Aorta (tissue), 5 donors: ENCODE results near the gene CREB5. TPM values are rescaled to one million over a fixed set of nuclear protein-coding genes. Genes with fewer than 3 reads are reported as not detected.
A peak's percentile ranks its signal among the peaks of the same experiment; 100 is the strongest.

Experiments used
- ATAC-seq: fragments of 200-7000 bp; cut with Tn5 transposase; one replicate; pipeline ENCODE4 v1.9.1; 2022; ENCODE audit warnings: moderate library complexity; ENCODE audit not compliant: low FRiP score
- DNase-seq, 2 donors: peaks; one replicate each; pipeline ENCODE4 v3.0.0-alpha.2; 2020
- H3K27ac ChIP-seq, 2 donors: one replicate each; pipeline ENCODE4 v1.5.1; 2013; ENCODE audit warnings: low read length in 2 of 2, mild to moderate bottlenecking in 2 of 2, moderate library complexity in 2 of 2, control low read depth in 1 of 2, inconsistent platforms in 1 of 2, low read depth in 1 of 2
- H3K27me3 ChIP-seq, 2 donors: one replicate each; pipeline ENCODE4 v1.6.1; 2013; ENCODE audit warnings: control low read depth in 1 of 2, low read length in 1 of 2, mild to moderate bottlenecking in 1 of 2, moderate library complexity in 1 of 2; ENCODE audit not compliant: insufficient read depth in 2 of 2, control insufficient read depth in 1 of 2
- H3K36me3 ChIP-seq, 2 donors: one replicate each; pipeline ENCODE4 v1.6.1; 2013; ENCODE audit warnings: control low read depth in 1 of 2, low read length in 1 of 2, mild to moderate bottlenecking in 1 of 2; ENCODE audit not compliant: insufficient read depth in 2 of 2, control insufficient read depth in 1 of 2
- H3K4me1 ChIP-seq, 2 donors: one replicate each; pipeline ENCODE4 v1.6.1; 2013; ENCODE audit warnings: low read length in 2 of 2, control low read depth in 1 of 2, mild to moderate bottlenecking in 1 of 2, moderate library complexity in 1 of 2; ENCODE audit not compliant: insufficient read depth in 2 of 2, control insufficient read depth in 1 of 2
- H3K4me3 ChIP-seq, 2 donors: one replicate each; pipeline ENCODE4 v1.5.1; 2013; ENCODE audit warnings: low read length in 2 of 2, control low read depth in 1 of 2, mild to moderate bottlenecking in 1 of 2
- H3K9me3 ChIP-seq: one replicate; pipeline ENCODE4 v1.6.1; 2013; ENCODE audit warnings: mild to moderate bottlenecking, low read length; ENCODE audit not compliant: control insufficient read depth
- WGBS, 2 donors: extraction: QIAGEN DNeasy Blood & Tissue Kit; methylation state at CpG; one replicate each; pipeline ENCODE4 v1.1.7; 2013; 5-methylcytosine and 5-hydroxymethylcytosine counted together
- intact Hi-C, 2 donors: fragments of 100-400 bp; cut with DNase I; formaldehyde crosslinking; loops; one replicate each; pipeline versions ENCODE4 v1.14.2 to v1.15.0; 2022
- polyA plus RNA-seq, 2 donors: library from polyadenylated mRNA; stranded (reverse); fragments of 200-250 nt; gene quantifications; one replicate each; pipeline ENCODE4 v1.2.3, GENCODE V29; 2013
- total RNA-seq, 2 donors: library from RNA; stranded (reverse); fragmentation: NEBNext Ultra II Directional; extraction: Animal tissue kit (Norgen Biotek cat#: 25700); gene quantifications; one replicate each; pipeline ENCODE4 v1.2.1, GENCODE V29; 2021
- donor health status: healthy with polysubstance abuse.
- donor health status: Bipolar disorder and iron deficiency.
- donor health status: DM: no; HTN: no; CAD: no.
- donor health status: DM: no; HTN: no; CAD: no.
- donor health status: DM: yes; HTN: yes; CAD: no.

Gene CREB5
- total and polyA plus RNA-seq, 4 donors: 2.6 to 57.1 (median 17.9) TPM

DNA sequence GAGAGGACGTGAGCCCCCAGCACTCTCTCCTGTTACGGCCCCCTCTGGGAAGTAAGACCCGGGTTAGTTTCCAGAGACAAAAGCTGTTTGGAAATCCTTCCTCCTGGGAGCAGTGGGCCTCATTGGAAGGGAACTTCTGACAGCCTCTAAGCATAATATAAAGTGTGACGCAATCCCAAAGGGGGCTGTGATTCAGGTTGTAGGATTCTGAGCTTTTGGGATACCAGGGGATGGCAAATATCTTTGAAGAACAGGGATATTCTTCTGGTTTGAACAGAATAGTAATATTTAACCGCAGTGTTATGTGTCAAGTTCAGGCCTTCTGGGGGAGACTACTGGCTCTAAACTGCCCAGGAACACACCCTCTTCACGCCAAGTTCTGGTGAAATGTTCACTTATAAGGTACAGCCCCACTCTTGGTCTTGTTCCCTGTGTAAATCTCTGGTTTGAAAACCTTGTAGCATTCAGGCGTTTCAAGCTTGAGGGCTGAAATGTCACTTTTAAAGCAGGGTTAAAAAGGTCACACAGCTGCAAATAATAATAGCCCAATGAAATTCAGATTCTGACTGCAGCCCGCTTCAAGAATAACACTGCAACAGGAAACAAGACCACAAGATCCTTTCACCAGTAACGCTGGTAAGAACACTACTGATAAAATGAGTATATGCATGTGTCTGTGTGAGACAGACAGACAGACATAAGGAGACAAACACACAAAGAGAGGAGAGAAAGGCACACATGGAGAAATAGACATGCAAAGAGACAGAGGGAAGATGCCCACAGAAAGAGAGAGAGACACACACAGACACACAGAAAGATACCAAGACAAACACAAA lies 69.0 kb downstream of the CREB5 start:
- H3K36me3 ChIP-seq: no peaks in the 10 kb centered on the region
- intact Hi-C loops: no loop called here
- H3K27ac ChIP-seq: no peak overlapping the region
- H3K4me1 ChIP-seq: peaks cover 0 to 4% of the 10 kb centered on the region in 2 donors
- ATAC-seq (no peak), DNase-seq (no peak)
- H3K4me3 ChIP-seq: no peak overlapping the region
- no peaks in the 10 kb centered on the region for H3K9me3 ChIP-seq
- H3K27me3 ChIP-seq: no peaks in the 10 kb centered on the region
- 62 to 70% methylated on average over 9 of the region's 9 CpGs for WGBS, 2 donors

GRCh38 chr7:28483112-28483511 lies 70.8 kb downstream of the CREB5 start:
- intact Hi-C loops: no loop called here
- DNase-seq (no peak), ATAC-seq (no peak)
- Histone ChIP-seq H3K27ac (no peak overlapping the region), H3K27me3 (no peaks in the 10 kb centered on the region), H3K4me3 (no peak overlapping the region), H3K4me1 (peaks cover 0 to 4% of the 10 kb centered on the region in 2 donors), H3K36me3 (no peaks in the 10 kb centered on the region), H3K9me3 (no peaks in the 10 kb centered on the region)
- 42 to 55% methylated on average over 4 of the region's 4 CpGs for WGBS, 2 donors

DNA sequence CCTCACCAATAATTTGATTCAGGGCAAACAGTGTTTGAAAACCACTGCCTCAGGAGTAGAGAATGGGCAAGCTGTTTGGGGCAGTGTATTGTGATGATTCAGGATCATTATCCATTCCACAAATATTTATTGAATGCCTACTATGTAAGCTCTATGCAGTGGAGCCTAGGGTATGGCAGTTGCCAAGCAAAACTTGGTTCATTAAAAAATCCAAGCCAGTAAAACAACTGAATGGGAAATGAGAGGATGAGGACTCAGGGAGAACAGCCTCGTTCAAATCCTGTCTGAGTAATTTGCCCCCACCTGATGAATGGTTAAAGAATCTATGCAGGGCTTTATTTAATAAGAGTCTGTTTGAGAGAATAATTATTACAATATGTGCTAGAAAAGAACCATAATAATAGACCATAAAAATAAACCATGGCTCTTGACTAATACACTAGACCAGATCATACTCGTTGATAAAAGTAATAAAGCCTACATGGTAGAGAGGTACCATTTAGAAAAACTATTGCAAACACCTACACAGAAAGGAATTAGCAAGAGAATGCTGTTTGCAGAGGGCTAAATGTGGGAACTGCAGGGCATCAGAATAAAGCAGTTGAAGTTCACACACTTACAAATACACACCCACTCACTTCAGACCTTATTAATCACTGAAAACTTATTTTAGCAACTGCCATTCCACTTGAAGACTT lies 71.7 kb downstream of the CREB5 start:
- no peak for DNase-seq
- H3K4me3 ChIP-seq: no peak overlapping the region
- H3K27me3 ChIP-seq: no peaks in the 10 kb centered on the region
- no peak overlapping the region for H3K27ac ChIP-seq
- no peak for ATAC-seq
- WGBS, 2 donors: 8 to 12% methylated on average over 2 of the region's 2 CpGs
- H3K4me1 ChIP-seq: no peaks in the 10 kb centered on the region
- no peaks in the 10 kb centered on the region for H3K36me3 ChIP-seq
- H3K9me3 ChIP-seq: no peaks in the 10 kb centered on the region
- intact Hi-C loops: no loop called here

DNA sequence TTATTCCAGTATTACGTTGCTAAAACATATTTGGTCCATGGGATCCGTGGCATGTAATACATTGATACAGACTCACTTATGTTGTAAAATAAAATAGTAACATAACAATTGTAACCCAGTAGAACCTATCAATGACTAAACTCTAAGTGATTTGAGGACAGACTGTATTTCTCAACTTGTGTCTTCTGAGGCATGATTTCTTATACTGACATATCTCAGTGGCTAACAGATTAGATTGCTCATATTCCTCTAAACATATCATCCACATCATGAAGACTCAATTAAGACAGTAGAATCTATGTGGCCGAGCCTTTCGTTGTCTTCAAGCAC lies 72.3 kb downstream of the CREB5 start:
- DNase-seq (no peak), ATAC-seq (no peak)
- 57 to 60% methylated on average over 4 of the region's 4 CpGs for WGBS, 2 donors
- intact Hi-C loops: no loop called here
- no peaks in the 10 kb centered on the region for H3K27me3 ChIP-seq
- H3K27ac ChIP-seq: no peak overlapping the region
- H3K4me3 ChIP-seq: no peak overlapping the region
- H3K9me3 ChIP-seq: no peaks in the 10 kb centered on the region
- no peaks in the 10 kb centered on the region for H3K4me1 ChIP-seq
- H3K36me3 ChIP-seq: no peaks in the 10 kb centered on the region

DNA sequence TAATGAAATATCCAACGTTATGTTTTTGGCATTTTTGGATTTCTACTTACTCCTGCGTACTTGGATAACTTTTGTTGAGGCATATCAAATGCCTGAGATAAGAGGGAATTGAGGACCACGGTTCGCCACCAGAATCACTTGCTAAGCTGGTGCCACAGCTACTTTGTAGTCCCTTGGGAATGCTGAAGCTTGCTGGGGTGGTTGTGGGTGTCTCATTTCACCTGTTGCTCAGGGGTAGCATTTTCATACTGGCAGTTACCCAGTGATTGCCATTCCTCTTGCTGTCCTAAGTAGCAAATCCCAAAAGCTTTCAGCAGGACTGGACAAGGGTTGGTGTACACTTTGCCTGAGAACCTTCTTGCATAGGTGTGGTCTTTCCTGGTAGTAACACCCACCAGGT lies 75.2 kb downstream of the CREB5 start:
- intact Hi-C loops: no loop called here
- Histone ChIP-seq H3K9me3 (no peaks in the 10 kb centered on the region), H3K4me3 (no peak overlapping the region), H3K27me3 (no peaks in the 10 kb centered on the region), H3K36me3 (no peaks in the 10 kb centered on the region), H3K4me1 (peaks cover 2 to 5% of the 10 kb centered on the region in 2 donors), H3K27ac (no peak overlapping the region)
- ATAC-seq (no peak), DNase-seq (no peak)
- WGBS, 2 donors: 94 to 95% methylated on average over 4 of the region's 4 CpGs

DNA sequence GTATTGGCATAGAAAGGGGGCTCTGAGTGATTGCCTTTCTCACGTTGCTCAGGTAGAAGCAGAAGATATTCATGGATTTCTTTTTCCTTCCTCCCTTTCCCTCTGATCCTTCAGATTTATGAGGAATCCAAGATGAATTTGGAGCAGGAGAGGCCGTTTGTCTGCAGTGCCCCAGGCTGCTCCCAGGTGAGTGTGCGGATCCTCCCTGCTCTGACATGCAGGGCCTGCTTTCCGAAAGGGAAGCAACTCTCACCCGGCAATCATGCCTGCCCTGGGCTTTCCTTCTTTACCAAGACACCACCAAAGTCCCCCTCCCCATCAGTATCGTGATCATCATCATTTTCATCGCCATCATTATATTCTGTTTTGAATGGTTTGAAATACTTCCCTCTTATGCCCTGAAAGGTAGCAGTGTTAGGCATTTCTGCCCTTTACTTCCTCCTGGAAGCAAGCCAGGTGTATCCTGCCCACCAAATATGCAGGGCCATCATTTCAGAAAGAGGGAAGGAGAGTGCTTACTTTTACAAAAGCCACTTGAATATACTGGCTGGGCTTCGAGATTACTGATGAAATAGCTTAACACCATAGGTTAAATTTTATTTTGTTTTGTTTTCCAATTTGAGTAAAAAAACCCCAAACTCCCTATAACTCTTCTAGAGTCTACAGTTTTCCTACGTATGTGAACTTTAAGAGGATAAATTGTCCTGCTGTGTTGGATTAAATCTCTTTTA lies 75.9 kb downstream of the CREB5 start:
- Histone ChIP-seq H3K4me1 (peaks cover 2 to 5% of the 10 kb centered on the region in 2 donors), H3K36me3 (no peaks in the 10 kb centered on the region), H3K4me3 (no peak overlapping the region), H3K9me3 (no peaks in the 10 kb centered on the region), H3K27me3 (no peaks in the 10 kb centered on the region), H3K27ac (no peak overlapping the region)
- intact Hi-C loops: no loop called here
- DNase-seq (no peak), ATAC-seq (no peak)
- WGBS, 2 donors: 61 to 75% methylated on average over 9 of the region's 9 CpGs

GRCh38 chr7:28490831-28491230 lies 78.5 kb downstream of the CREB5 start:
- ATAC-seq: peak; percentile 74
- H3K27ac ChIP-seq: peak overlapping the region; percentile 43 to 60
- 5 to 18% methylated on average over 11 of the region's 11 CpGs for WGBS, 2 donors
- H3K27me3 ChIP-seq: no peaks in the 10 kb centered on the region
- no peak overlapping the region for H3K4me3 ChIP-seq
- DNase-seq: peak; percentile 81 to 87
- intact Hi-C loops: loop anchor here in 1 of 2 donors (5.0 kb wide), 1 partner anchor 79 kb away; the partner anchor contains the start of gene CREB5
- peaks cover 2 to 5% of the 10 kb centered on the region in 2 donors for H3K4me1 ChIP-seq
- no peaks in the 10 kb centered on the region for H3K9me3 ChIP-seq
- H3K36me3 ChIP-seq: no peaks in the 10 kb centered on the region

DNA sequence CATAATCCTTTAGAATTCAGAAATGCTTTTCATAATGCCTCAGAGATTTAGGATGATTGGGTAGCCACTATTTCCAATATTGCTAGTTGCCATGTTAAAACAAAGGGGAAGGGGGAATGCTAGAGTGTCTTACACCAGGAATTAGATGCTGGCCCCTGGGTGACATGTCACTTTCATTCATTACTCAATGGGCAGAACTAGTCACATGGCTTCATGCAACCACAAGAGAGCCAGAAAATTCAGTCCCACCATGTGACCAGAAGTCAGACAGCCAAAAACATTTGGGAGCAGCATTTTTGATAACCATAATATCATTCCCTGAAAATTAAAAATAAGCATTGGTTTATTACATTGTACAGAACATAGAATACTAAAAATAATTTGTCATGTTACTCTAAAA lies 81.2 kb downstream of the CREB5 start:
- Histone ChIP-seq H3K27me3 (no peaks in the 10 kb centered on the region), H3K4me1 (peaks cover 2 to 5% of the 10 kb centered on the region in 2 donors), H3K36me3 (peaks cover 0 to 2% of the 10 kb centered on the region in 2 donors), H3K4me3 (no peak overlapping the region), H3K9me3 (no peaks in the 10 kb centered on the region), H3K27ac (no peak overlapping the region)
- intact Hi-C loops: loop anchor here in 1 of 2 donors (5.0 kb wide), 1 partner anchor 81 kb away; the partner anchor contains the start of gene CREB5
- ATAC-seq (no peak), DNase-seq (no peak)
